HL-60 (cell line): ENCODE measurements around the gene CDH6.

Experiments used
- DNase-seq, 2 experiments: peaks; one replicate each; pipeline ENCODE4 v3.0.0-alpha.2; 2010 to 2020; ENCODE audit warnings: low read depth in 1 of 2, low spot score in 1 of 2
- H3K27ac ChIP-seq: fragments of 250-450 bp; sonication (Bioruptor Pico); replicated peaks from 2 replicates; pipeline ENCODE4 v1.5.1; 2020; ENCODE audit warnings: mild to moderate bottlenecking, moderate library complexity
- H3K27me3 ChIP-seq: fragments of 250-450 bp; sonication (Bioruptor Pico); 2 replicates; pipeline ENCODE4 v1.5.1; 2021; ENCODE audit warnings: mild to moderate bottlenecking, moderate library complexity; ENCODE audit not compliant: insufficient read depth, poor library complexity, severe bottlenecking
- H3K4me3 ChIP-seq: replicated peaks from 2 replicates; pipeline ENCODE4 v1.5.1; 2011; ENCODE audit warnings: mild to moderate bottlenecking, control low read depth, low read length; ENCODE audit not compliant: insufficient read depth
- CTCF ChIP-seq: IDR thresholded peaks from one replicate; pipeline ENCODE4 v1.5.1; 2011; ENCODE audit warnings: low read length, control low read depth, inconsistent platforms; ENCODE audit not compliant: insufficient read depth
- GABPA ChIP-seq: IDR thresholded peaks from 2 replicates; pipeline ENCODE4 v1.6.1; 2012; ENCODE audit warnings: low read depth
- POLR2AphosphoS5 ChIP-seq: IDR thresholded peaks from 2 replicates; pipeline ENCODE4 v1.6.1; 2012; ENCODE audit warnings: low read depth
- REST ChIP-seq: IDR thresholded peaks from 2 replicates; pipeline ENCODE4 v1.6.1; 2012; ENCODE audit warnings: low read depth; ENCODE audit not compliant: insufficient replicate concordance
- SPI1 ChIP-seq: IDR thresholded peaks from 2 replicates; pipeline ENCODE4 v1.6.1; 2012; ENCODE audit warnings: low read depth, mild to moderate bottlenecking, borderline replicate concordance

Gene CDH6

GRCh38 chr5:31319335-31319734 lies 125.8 kb downstream of the CDH6 start:
- no peaks in the 10 kb centered on the region for H3K27me3 ChIP-seq
- no peak for TF ChIP-seq REST
- TF ChIP-seq SPI1 = no peak
- no peak for TF ChIP-seq CTCF
- TF ChIP-seq POLR2AphosphoS5 = no peak
- TF ChIP-seq GABPA = no peak
- H3K4me3 ChIP-seq = no peak overlapping the region
- H3K27ac ChIP-seq = no peak overlapping the region
- DNase-seq = no peak

- Histone ChIP-seq H3K27me3 (no peaks in the 10 kb centered on the region), H3K27ac (no peak overlapping the region), H3K4me3 (no peak overlapping the region)
- TF ChIP-seq REST (no peak), POLR2AphosphoS5 (no peak), GABPA (no peak), SPI1 (no peak), CTCF (no peak)
- DNase-seq = no peak
Observed at GRCh38 chr5:31322946-31323345, 129.5 kb downstream of the CDH6 start.

GRCh38 chr5:31324842-31325241 lies 131.4 kb downstream of the CDH6 start:
- no peak for DNase-seq
- H3K4me3 ChIP-seq = no peak overlapping the region

More at GRCh38 chr5:31324842-31325241, 131.4 kb downstream of the CDH6 start:
- no peak overlapping the region for H3K27ac ChIP-seq
- H3K27me3 ChIP-seq = peaks cover 3% of the 10 kb centered on the region
- TF ChIP-seq POLR2AphosphoS5 (no peak), GABPA (no peak), CTCF (no peak), SPI1 (no peak), REST (no peak)
